Islet of Langerhans (tissue), 1 donor: ENCODE results near the gene RIPK4.

Experiments
- FAIRE-seq: peaks from one replicate; lab custom pipeline; 2011; peaks lifted over from hg19 to GRCh38; lab: Jason Lieb, UNC

RIPK4 gene

DNA sequence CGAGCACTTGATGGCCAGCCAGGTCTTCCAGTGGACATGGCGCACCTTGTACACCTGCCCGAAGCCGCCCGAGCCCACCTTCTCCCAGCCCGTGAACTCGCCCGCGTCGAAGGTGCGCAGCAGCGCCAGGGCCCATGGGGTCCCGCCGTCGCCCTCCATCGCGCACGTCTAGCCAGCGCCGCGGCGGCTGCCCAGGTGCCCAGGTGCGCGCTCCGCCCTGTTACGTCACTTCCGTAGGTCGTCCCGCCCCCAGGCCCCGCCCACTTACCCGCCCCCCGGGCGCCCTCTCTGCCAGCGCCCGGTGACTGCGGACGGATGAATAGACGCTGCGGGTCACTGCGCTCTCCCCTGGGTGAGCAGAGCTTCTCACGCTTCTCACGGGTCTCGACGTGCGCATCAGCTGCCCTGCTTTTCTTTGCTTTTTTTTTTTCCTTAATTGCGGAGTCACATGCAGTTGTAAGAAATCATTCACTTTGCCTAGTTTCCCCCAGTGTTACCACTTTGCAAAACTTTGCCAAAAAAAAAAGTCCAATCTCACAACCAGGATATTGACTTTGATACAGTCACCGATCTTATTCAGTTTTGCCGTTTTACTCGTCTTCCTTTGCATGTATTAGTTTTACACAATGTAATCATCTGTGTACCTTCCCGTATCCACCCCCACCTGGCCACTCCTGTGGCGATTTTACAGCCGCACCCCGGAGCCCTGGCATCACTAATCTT lies at the start of gene RIPK4:
Gene RIPK4 (minus strand): TSS at position 170 of the 723 bp plus-strand sequence. CDS start 11 bp downstream, at position 159.
- FAIRE-seq = no peak

DNA sequence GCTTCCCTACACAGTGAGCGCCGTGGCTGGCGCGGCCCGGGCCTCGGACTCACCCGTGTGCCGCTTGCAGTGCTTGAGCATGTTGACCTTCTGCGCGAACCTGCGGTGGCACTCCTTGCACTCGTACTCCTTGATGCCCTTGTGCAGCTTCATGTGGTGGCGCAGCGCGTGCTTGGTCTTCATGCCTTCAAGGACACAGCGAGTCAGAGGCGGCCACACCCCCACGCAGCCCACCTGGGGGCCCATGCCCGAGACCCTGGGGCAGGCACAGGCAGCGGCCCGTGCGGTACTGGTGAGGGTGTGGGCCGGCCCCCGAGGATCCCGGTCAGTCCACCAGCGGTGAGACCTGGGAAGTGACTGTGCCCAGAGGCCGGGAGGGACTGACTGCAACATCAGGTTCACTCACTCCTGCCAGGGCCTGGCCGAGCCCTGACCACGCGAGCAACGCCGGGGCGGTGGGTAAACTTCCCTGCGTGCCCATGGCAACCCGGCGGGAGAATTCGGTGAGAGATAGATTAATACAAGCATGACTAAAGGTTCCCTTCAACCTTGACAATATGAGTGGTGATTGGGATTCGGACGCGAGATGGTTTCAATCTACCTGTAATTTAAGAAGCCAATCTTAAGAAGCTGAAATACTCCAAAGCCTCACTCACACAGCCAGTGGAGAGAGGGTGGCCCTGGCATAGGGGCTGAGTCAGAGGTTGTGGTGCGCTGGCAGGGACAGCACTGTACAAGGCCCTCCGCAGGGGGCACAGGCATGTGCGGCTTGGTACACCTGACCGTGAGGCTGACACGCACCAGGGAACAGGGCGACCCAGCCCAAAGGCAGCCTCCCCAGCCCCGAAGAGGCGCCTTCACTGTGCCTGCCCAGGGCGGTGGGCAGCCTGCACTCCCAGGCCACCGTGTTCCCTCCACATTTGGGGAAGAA lies 49.1 kb upstream of the RIPK4 start:
- FAIRE-seq = no peak

DNA sequence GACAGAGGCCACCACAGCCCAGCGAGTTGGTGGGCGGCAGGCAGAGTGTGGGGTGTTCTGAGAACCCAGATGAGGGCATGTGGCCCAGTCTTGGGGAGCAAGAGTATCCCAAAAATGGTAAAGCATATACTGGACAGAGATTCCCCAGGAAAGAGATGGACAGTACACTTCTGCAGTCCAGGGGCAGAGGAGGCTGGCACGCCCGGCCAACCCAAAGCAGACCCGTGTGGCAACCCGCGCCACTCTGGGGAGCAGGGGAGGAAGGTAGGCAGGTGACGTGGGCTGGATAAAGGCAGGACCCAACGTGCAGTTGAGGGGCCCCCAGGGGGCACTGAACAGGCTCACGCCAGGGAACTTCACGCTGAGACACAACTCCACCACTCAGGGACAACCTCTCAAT lies 46.4 kb upstream of the RIPK4 start:
- FAIRE-seq = no peak

- no peak for FAIRE-seq
These were observed 45.8 kb upstream of the RIPK4 start for GRCh38 chr21:41812679-41813078.

GRCh38 chr21:41810597-41810932 lies 43.7 kb upstream of the RIPK4 start:
- FAIRE-seq = no peak

DNA sequence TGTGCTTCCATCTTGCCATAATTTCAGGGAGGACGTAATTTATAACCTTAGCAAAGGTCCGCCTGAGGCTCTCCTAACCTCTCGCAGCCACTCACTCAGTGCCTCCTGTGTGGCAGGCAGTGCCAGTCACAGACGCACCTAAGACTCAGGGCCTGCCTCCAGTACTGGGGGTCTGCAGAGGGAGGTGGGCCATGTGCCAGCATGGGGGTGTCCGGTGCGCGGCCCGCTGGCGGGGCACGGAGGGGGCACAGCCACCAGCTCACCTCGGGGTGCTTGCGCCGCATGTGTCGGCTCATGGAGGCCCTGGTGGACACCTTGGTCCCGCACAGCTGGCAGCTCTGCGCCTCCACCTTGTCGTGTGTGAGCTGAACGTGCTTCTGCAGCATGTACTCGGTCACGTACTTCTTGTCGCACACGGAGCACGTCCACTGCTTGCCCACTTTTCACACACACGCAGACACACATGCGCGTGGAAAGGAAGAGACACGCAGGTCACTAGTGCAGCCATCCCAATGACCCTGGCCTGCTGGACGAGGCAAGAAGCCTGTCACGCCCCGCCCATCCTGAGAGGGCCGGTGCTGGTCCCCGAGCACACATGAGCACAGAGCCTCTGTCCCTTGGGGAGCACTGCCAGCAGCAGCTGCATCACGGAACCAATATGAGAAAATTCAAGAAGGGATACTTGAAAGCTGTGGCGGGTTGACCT lies 43.2 kb upstream of the RIPK4 start:
- no peak for FAIRE-seq

- FAIRE-seq = no peak
These were observed 42.0 kb upstream of the RIPK4 start for GRCh38 chr21:41808846-41809245.

DNA sequence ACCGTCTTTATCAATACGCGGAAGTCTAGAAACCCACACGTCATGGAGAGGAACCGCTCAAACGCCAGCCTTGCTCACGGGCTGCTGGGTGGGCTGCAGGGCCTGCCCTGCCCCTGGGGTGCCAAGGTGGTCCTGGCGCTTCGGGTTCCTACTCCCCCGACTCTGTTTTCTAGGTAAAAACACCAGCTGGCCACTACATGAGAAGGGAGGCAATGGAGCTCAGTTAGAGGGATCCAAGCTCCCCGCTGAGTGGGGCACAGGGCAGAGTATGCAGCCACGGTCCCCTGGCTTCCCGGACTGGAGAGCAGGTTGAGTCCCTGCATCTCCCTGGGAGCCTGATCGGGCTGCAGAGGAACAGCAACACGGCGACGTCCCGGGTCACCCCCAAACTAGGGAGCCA lies 41.2 kb upstream of the RIPK4 start:
- no peak for FAIRE-seq

- FAIRE-seq = no peak
These were observed 39.9 kb upstream of the RIPK4 start for GRCh38 chr21:41806773-41807172.

DNA sequence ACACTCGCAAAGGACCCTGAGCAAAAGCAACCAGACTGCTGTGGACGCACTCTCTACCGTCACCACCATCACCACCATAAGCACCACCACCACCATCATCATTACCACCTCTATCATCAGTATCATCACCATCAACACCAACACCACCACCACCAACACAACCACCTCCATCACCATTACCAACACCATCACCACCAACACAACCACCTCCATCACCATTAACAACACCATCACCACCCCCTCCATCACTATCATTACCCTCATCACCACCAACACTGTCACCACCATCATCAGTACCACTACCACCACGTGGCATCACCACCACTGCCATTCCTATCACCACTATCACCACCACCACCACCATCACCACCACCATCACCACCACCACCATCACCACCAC lies 38.8 kb upstream of the RIPK4 start:
- FAIRE-seq = no peak

- FAIRE-seq = no peak
These were observed 38.2 kb upstream of the RIPK4 start for GRCh38 chr21:41805038-41805437.

DNA sequence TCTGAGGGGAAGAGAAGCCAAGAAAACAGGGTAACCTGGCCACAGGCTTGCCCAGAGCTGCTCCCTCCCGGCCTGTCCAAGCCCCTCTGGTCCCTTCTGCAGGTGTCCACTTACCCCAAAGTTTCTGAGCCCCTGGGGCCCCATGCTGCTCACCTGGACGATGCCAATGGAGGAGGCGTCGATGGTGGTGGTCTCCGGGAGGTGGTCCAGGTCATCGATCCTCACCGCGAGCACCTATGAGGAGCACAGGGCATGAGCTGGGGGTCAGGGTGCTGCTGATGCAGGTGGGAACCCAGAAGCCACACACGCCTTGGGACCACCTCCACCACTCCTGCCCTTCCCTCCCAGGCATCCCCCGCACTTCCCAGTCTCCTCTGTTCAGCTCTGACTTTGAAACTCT lies 37.5 kb upstream of the RIPK4 start:
- no peak for FAIRE-seq

DNA sequence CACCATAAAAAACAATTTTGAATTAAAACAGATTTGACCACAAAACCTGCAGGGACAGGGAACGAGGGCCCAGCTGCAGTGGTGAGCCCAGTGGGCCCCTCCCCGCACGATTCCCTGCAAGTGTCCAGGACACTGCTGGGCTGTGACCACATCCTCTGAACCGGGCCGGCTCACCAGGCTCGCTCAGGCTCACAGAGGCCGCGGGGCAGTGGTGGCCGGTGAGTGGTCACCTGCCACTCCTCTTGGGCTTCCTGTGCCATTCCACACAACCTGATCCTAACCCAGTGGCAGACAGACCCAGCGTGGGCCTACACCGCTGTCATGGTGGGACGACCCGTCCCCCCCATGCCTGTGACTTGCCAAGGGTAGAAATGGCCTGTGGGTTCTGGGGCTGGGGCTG lies 36.5 kb upstream of the RIPK4 start:
- FAIRE-seq = no peak

- FAIRE-seq = no peak
These were observed 35.8 kb upstream of the RIPK4 start for GRCh38 chr21:41802684-41803083.

DNA sequence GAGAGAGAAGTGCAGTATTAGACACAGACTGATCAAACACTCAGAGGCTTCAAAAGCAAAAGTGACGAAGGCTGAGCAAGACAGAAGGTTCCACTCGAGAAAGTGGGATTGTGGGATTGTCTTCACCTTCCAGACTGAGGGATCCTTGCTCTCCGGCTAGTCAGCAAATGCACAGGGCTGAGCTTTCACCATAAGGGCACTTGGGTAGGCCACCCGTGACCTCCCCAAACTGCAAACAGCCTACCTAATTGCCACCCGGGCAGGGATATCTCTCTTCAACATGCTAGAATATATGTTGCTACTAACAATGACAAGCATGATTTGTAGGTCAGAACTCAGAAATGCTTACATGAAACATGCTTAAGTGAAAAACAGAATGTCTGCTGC lies 35.3 kb upstream of the RIPK4 start:
- FAIRE-seq = no peak

DNA sequence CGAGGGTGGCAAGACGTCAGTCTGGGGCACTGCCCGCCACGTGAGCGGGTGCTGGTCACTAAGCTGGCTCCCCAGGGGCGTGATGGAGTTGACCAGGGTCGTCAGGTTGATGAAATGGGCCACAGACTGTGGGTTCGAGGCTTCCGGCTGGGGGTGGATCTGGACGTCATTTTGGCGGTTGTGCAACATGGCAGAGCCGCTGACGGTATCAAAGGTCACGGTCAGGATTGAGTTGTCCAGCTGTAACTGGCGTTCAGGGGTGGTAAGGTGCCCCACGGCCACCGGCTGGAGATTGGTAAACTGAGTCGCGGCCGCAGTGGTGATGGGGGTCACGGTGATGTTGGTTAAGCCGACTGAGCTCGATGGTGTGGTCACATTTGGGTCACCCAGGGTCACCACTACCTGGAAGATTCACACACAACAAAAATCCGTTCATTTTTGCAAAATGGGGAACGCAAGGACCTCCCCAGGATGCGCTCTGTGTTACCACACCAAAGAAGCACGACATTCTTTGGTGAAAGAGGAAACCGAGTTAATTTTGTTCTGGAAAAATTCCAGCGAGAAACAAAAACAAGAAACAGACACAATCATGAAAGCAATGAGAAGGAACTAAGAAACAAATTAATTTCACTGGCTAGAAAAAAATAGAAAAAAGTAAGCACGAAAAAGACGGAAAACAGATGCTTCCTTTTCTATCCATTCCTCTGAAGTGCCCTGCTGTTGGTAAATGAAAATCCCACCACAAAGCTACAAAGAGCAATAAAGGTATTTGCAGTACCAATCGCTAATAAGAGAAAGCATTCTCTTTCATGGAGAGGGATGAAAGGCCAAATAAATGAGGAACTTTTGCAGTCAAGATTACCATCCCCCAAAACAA lies 34.7 kb upstream of the RIPK4 start:
- no peak for FAIRE-seq

DNA sequence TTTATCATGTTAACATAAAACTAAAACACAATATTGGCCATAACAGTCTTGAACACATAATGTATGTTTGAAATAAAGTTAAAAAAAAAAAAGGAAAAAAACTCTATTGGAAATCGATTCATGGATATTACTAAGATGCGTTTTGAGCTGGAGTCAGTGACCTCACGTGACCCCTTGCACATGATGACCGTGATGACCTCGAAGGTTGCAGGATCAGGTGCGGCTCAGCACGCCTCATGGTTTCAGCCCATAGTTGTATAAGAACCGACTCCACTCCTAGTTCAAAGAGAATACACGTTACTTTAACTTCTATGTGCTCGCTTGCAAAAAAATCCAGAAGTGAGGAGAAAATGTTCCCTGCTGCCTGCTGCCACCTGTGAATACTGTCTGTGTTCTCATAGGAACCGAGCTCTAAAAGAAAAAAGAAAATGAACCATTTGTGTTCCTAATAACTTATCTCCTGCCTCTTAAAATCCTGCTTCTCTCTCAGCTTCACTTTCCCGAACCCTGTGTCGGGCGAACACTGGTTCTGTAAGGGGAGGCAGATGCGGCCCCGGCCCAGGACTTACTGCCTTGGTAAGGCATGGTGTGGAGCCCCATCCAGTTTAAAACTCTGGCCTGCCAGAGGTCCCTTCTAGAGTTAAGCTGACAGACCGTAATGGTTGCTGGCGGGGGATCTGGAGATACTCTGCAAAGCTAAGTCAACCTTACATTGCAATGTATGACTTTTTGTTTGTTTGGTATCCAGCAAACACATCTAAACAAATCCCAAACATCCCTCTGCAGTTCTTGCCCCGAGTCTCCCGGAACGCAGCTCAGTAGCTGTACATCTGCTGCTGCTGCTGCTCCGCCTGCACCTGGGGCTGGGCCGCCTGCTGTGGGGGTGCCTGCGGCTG lies 33.8 kb upstream of the RIPK4 start:
- FAIRE-seq = no peak

DNA sequence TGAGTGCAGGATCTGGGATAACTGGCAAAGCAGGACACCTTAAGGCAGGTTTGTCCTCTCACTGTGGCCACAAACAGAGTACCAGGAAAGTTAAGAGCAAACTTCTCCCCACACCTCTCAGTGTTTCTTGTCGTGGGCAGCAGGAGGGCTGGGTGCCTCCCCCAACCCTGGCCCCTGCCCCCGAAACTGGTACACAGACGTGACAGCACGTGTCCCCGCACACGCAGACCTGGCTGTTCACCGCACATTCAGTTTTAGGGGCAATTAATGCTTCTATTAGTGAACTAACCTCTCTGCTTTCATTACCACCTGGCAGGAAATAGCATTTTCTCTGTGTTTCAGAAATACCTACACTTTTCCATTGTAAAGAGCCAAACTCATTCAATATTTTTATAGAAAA lies 32.9 kb upstream of the RIPK4 start:
- no peak for FAIRE-seq

- no peak for FAIRE-seq
These were observed 31.5 kb upstream of the RIPK4 start for GRCh38 chr21:41798326-41798725.

GRCh38 chr21:41796476-41797080 lies 29.7 kb upstream of the RIPK4 start:
- FAIRE-seq = no peak

DNA sequence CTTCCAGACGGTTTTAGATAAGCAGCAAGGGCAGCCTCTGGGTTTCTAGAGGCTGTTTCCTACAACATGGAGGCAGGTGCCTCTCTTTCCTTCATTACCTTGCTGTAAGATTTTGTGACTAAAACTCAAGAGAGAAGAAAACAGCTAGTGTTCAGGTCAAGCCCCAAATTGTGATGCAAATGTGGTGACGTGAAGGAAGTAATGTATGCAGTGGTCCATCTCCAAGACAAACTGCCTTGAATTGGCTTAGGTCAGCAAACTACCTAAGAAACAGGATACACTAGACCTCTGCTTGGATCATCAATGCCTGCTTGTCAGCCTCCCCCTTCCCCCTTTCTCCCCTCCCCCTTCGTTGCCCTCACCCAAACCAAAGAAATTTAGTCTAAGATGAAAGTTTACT lies 28.9 kb upstream of the RIPK4 start:
- FAIRE-seq = no peak
